Psoas muscle (tissue), 8 donors: Measurements from ENCODE around the gene ATP6V1F. TPM values are rescaled to one million over a fixed set of nuclear protein-coding genes. Genes with fewer than 3 reads are reported as not detected.
"Not testable (repeated sequence)": the region's sequence is repeated elsewhere in the genome, so short reads cannot be mapped to it uniquely, and the experiment has no call there.

Experiments
- ATAC-seq, 4 donors: fragments of 200-7000 bp; cut with Tn5 transposase; one replicate each; pipeline ENCODE4 v1.9.1; 2020; ENCODE audit warnings: moderate library complexity in 3 of 4, mild to moderate bottlenecking in 2 of 4
- DNase-seq, 2 donors: peaks; one replicate each; pipeline ENCODE4 v3.0.0-alpha.2; 2020
- H3K27ac ChIP-seq: fragments of 200-600 bp; one replicate; pipeline ENCODE4 v1.8.0; 2022
- H3K27me3 ChIP-seq, 3 donors: fragments of 200-600 bp in 1 of 3; one replicate each; pipeline versions ENCODE4 v1.6.1 to v1.8.0; 2013 to 2022; ENCODE audit warnings: low read length in 2 of 3, mild to moderate bottlenecking in 2 of 3, moderate library complexity in 1 of 3; ENCODE audit not compliant: insufficient read depth in 3 of 3
- H3K36me3 ChIP-seq, 2 donors: fragments of 200-600 bp in 1 of 2; one replicate each; pipeline versions ENCODE4 v1.6.1 to v1.8.0; 2013 to 2022; ENCODE audit warnings: low read depth in 1 of 2, mild to moderate bottlenecking in 1 of 2, moderate library complexity in 1 of 2; ENCODE audit not compliant: insufficient read depth in 1 of 2
- H3K4me1 ChIP-seq: fragments of 200-600 bp; one replicate; pipeline ENCODE4 v1.8.0; 2022
- H3K4me3 ChIP-seq: fragments of 200-600 bp; one replicate; pipeline ENCODE4 v1.8.0; 2022; ENCODE audit warnings: mild to moderate bottlenecking
- H3K9me3 ChIP-seq: fragments of 200-600 bp; one replicate; pipeline ENCODE4 v1.8.0; 2022
- CTCF ChIP-seq: fragments of 200-600 bp; IDR thresholded peaks from one replicate; pipeline ENCODE4 v1.8.0; 2022; ENCODE audit warnings: antibody characterized with exemption
- WGBS, 3 donors: extraction: QIAGEN DNeasy Blood & Tissue Kit; methylation state at CpG; one replicate each; pipeline versions ENCODE4 v1.1.6 to v1.1.7; 2013; 5-methylcytosine and 5-hydroxymethylcytosine counted together
- intact Hi-C, 2 donors: fragments of 100-400 bp; cut with DNase I; formaldehyde crosslinking; loops; one replicate each; pipeline versions ENCODE4 v1.11.0 to v1.14.2; 2022
- polyA plus RNA-seq, 3 donors: library from polyadenylated mRNA; stranded (reverse); fragments of 200-250 nt; gene quantifications; one replicate each; pipeline ENCODE4 v1.2.3, GENCODE V29; 2013
- total RNA-seq, 4 donors: library from RNA; stranded (reverse); fragmentation: NEBNext Ultra II Directional in 2 of 4; extraction: Animal tissue kit (Norgen Biotek cat#: 25700) in 2 of 4; gene quantifications; one replicate each; pipeline versions ENCODE4 v1.2.1 to v1.2.4, GENCODE V29; 2021 to 2023
- donor health status: healthy with polysubstance abuse.
- donor health status: DM: no; HTN: no; CAD: no; lungs with moderate emphysema.
- donor health status: Bipolar disorder and iron deficiency.
- donor health status: healthy.
- donor health status: DM: yes; HTN: yes; CAD: no.
- donor health status: DM: no; HTN: no; CAD: no.
- donor health status: DM: no; HTN: no; CAD: no.
- donor health status: DM: yes; HTN: yes; CAD: no.

ATP6V1F gene
- total and polyA plus RNA-seq, 7 donors: 103 to 210 (median 143) TPM

- no peaks in the 10 kb centered on the region for H3K9me3 ChIP-seq
- WGBS, 3 donors: 11 to 12% (median 12%) methylated on average over 37 to 42 of the region's 42 CpGs
- intact Hi-C loops: no loop called here
- ATAC-seq (no peak), DNase-seq (no peak)
- H3K27ac ChIP-seq: no peak overlapping the region
- H3K27me3 ChIP-seq: peaks cover 0 to 65% (median 27%) of the 10 kb centered on the region in 3 donors
- H3K4me3 ChIP-seq: peak overlapping the region; percentile 32
- no peaks in the 10 kb centered on the region for H3K4me1 ChIP-seq
- no peaks in the 10 kb centered on the region for H3K36me3 ChIP-seq
- TF ChIP-seq CTCF: no peak
These were observed 47.2 kb downstream of the ATP6V1F start for GRCh38 chr7:128909625-128910568.

GRCh38 chr7:128910569-128910945, 47.9 kb downstream of the ATP6V1F start, which contains the start of gene KCP:
Gene KCP (minus strand): TSS chr7:128910709. CDS start chr7:128910676, 33 bp downstream.
- ATAC-seq (no peak), DNase-seq (no peak)
- intact Hi-C loops: no loop called here
- TF ChIP-seq CTCF: no peak
- Histone ChIP-seq H3K27ac (no peak within 1 kb of the TSS), H3K9me3 (no peaks in the 10 kb centered on the region), H3K36me3 (no peaks in the 10 kb centered on the region), H3K4me3 (peak within 1 kb of the TSS; percentile 32), H3K4me1 (no peaks in the 10 kb centered on the region), H3K27me3 (peaks cover 0 to 72% (median 29%) of the 10 kb centered on the region in 3 donors)
- WGBS, 3 donors: 16 to 22% (median 20%) methylated on average over 20 to 34 of the region's 34 CpGs

- WGBS, 3 donors: 65 to 75% (median 68%) methylated on average over 8 of the region's 8 CpGs
- Histone ChIP-seq H3K9me3 (no peaks in the 10 kb centered on the region), H3K36me3 (no peaks in the 10 kb centered on the region), H3K4me3 (no peak overlapping the region), H3K27me3 (peaks cover 0 to 78% (median 33%) of the 10 kb centered on the region in 3 donors), H3K27ac (no peak overlapping the region), H3K4me1 (peaks cover 4% of the 10 kb centered on the region)
- intact Hi-C loops: no loop called here
- DNase-seq (no peak), ATAC-seq (peak in 1 of 4 donors; percentile 7)
- TF ChIP-seq CTCF: no peak
These were observed 48.9 kb downstream of the ATP6V1F start for GRCh38 chr7:128911423-128912031.

- Histone ChIP-seq H3K4me3 (no peak overlapping the region), H3K9me3 (no peaks in the 10 kb centered on the region), H3K36me3 (no peaks in the 10 kb centered on the region), H3K27me3 (peaks cover 0 to 80% (median 29%) of the 10 kb centered on the region in 3 donors), H3K4me1 (peaks cover 4% of the 10 kb centered on the region), H3K27ac (no peak overlapping the region)
- WGBS, 3 donors: 68 to 81% (median 72%) methylated on average over 3 of the region's 3 CpGs
- intact Hi-C loops: no loop called here
- no peak for TF ChIP-seq CTCF
- ATAC-seq (no peak), DNase-seq (no peak)
These were observed 49.6 kb downstream of the ATP6V1F start for GRCh38 chr7:128912281-128912680.

- H3K4me3 ChIP-seq, intact Hi-C loops, H3K36me3 ChIP-seq, H3K9me3 ChIP-seq, DNase-seq, H3K27ac ChIP-seq, H3K4me1 ChIP-seq: not testable (repeated sequence)
- ATAC-seq: peak in 3 of 4 donors; percentile 57 to 72 (median 58)
- WGBS, 3 donors: 83 to 87% (median 84%) methylated on average over 7 to 11 of the region's 20 CpGs
- peaks cover 0 to 74% (median 29%) of the 10 kb centered on the region in 3 donors for H3K27me3 ChIP-seq
These were observed 50.2 kb downstream of the ATP6V1F start for GRCh38 chr7:128912709-128913495.
